Kidney (tissue), 14 donors: ENCODE data around the gene SORT1. TPM values are rescaled to one million over a fixed set of nuclear protein-coding genes. Genes with fewer than 3 reads are reported as not detected.
"Not testable (repeated sequence)": the region's sequence is repeated elsewhere in the genome, so short reads cannot be mapped to it uniquely, and the experiment has no call there.

ENCODE experiments used
- DNase-seq, 5 donors: peaks; one replicate each; pipeline ENCODE4 v3.0.0-alpha.2; 2013 to 2020
- FAIRE-seq: peaks from 2 replicates; lab custom pipeline; 2012; peaks lifted over from hg19 to GRCh38; lab: Jason Lieb, UNC
- H3K27ac ChIP-seq, 2 donors: one replicate each; pipeline ENCODE4 v1.7.0; 2013; ENCODE audit warnings: low read depth in 2 of 2, low read length in 2 of 2, inconsistent platforms in 1 of 2
- H3K27me3 ChIP-seq: one replicate; pipeline ENCODE4 v1.7.1; 2013; ENCODE audit warnings: low read length, inconsistent platforms; ENCODE audit not compliant: control insufficient read depth, insufficient read depth
- H3K36me3 ChIP-seq, 3 donors: one replicate each; pipeline versions ENCODE4 v1.7.0 to v1.7.1; 2013; ENCODE audit warnings: low read length in 3 of 3, control low read depth in 1 of 3, inconsistent platforms in 1 of 3; ENCODE audit not compliant: insufficient read depth in 3 of 3, control insufficient read depth in 2 of 3
- H3K4me1 ChIP-seq, 3 donors: one replicate each; pipeline versions ENCODE4 v1.7.0 to v1.7.1; 2013; ENCODE audit warnings: low read length in 3 of 3, inconsistent platforms in 1 of 3, low read depth in 1 of 3; ENCODE audit not compliant: control insufficient read depth in 2 of 3, insufficient read depth in 2 of 3
- H3K4me3 ChIP-seq, 3 donors: one replicate each; pipeline versions ENCODE4 v1.7.0 to v1.8.1; 2013; ENCODE audit warnings: low read length in 3 of 3, control low read depth in 1 of 3, inconsistent platforms in 1 of 3
- H3K9ac ChIP-seq, 3 donors: one replicate each; pipeline versions ENCODE4 v1.7.0 to v1.7.1; 2013; ENCODE audit warnings: low read length in 3 of 3, control low read depth in 1 of 3, inconsistent platforms in 1 of 3
- H3K9me3 ChIP-seq, 3 donors: one replicate each; pipeline versions ENCODE4 v1.7.0 to v1.7.1; 2013; ENCODE audit warnings: low read length in 3 of 3, control low read depth in 1 of 3, inconsistent platforms in 1 of 3; ENCODE audit not compliant: control insufficient read depth in 2 of 3, insufficient read depth in 1 of 3
- intact Hi-C: fragments of 100-400 bp; cut with DNase I; formaldehyde crosslinking; loops from one replicate; pipeline ENCODE4 v1.11.1; 2022
- polyA plus RNA-seq: library from polyadenylated mRNA; stranded (reverse); fragments of 350-450 nt; fragmentation: Illumina TruSeq; extraction: RNeasy Lipid Tissue Mini Kit (QIAGEN cat#74804); gene quantifications from one replicate; pipeline ENCODE4 v1.2.3, GENCODE V29; 2014; ENCODE audit warnings: low read depth, low replicate concordance; ENCODE audit not compliant: insufficient read depth
- total RNA-seq: library from RNA; stranded (reverse); fragmentation: NEBNext Ultra II Directional; extraction: Animal tissue kit (Norgen Biotek cat#: 25700); gene quantifications from one replicate; pipeline ENCODE4 v1.2.1, GENCODE V29; 2021
- TF ChIP-seq, protein P1 (sequence below): IDR thresholded peaks from 3 replicates; pipeline ENCODE4 v1.5.1; 2012; ENCODE audit warnings: mild to moderate bottlenecking, moderate library complexity, borderline replicate concordance; ENCODE audit not compliant: insufficient read depth; ENCODE audit errors: extremely low read depth
- donor health status: control.
- donor health status: control.
- donor health status: control.
- donor health status: control.
- donor health status: control.
- donor health status: DM: yes; HTN: yes; CAD: no.
- donor health status: Normal renal cell carcinoma (clear cell type).

The SORT1 gene
- total and polyA plus RNA-seq, 2 donors from 2014 or later = 33.5 to 169 TPM

DNA sequence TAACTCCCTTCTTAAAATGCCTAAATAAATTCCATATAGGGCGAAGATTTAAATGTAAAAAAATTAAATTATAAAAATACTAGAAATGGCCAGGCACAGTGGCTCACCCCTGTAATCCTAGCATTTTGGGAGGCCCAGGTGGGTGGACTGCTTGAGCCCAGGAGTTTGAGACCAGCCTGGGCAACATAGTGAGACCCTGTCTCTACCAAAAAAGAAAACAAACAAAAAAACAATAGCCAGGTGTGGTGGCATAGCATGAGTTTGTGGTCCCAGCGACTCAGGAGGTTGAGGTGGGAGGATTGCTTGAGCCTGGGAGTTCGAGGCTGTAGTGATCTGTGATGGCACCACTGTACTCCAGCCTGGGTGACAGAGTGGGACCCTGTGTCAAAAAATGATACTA lies 17.8 kb downstream of the SORT1 start:
- DNase-seq = no peak
- Histone ChIP-seq H3K27ac (no peak overlapping the region), H3K4me1 (peaks cover 0 to 4% (median 0%) of the 10 kb centered on the region in 3 donors), H3K36me3 (no peaks in the 10 kb centered on the region), H3K9ac (no peak overlapping the region), H3K4me3 (no peak overlapping the region), H3K9me3 (no peaks in the 10 kb centered on the region), H3K27me3 (no peaks in the 10 kb centered on the region)
- TF ChIP-seq, protein P1, sequence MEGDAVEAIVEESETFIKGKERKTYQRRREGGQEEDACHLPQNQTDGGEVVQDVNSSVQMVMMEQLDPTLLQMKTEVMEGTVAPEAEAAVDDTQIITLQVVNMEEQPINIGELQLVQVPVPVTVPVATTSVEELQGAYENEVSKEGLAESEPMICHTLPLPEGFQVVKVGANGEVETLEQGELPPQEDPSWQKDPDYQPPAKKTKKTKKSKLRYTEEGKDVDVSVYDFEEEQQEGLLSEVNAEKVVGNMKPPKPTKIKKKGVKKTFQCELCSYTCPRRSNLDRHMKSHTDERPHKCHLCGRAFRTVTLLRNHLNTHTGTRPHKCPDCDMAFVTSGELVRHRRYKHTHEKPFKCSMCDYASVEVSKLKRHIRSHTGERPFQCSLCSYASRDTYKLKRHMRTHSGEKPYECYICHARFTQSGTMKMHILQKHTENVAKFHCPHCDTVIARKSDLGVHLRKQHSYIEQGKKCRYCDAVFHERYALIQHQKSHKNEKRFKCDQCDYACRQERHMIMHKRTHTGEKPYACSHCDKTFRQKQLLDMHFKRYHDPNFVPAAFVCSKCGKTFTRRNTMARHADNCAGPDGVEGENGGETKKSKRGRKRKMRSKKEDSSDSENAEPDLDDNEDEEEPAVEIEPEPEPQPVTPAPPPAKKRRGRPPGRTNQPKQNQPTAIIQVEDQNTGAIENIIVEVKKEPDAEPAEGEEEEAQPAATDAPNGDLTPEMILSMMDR = no peak
- no peak for FAIRE-seq
- intact Hi-C loops = no loop called here

DNA sequence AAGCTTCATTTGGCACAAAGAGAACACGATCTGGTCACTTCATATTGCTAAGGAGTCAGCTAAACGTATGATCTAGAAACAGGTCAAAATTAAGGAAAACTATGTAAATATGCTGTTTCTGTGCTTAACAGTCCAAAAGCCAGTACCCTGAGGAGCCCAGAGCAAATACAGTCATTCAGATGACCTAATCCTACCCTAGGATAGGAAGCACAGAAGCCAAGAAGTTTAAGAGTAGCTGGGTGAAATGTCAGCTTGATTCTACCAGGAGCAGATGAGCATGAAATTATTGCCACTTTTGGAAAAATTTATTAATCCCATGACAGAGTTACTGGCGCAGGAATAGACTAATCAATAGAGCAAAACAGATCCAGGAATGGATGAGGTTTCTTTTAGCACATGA lies 18.3 kb downstream of the SORT1 start:
- DNase-seq (no peak), FAIRE-seq (no peak)
- Histone ChIP-seq H3K27me3 (no peaks in the 10 kb centered on the region), H3K4me3 (no peak overlapping the region), H3K27ac (no peak overlapping the region), H3K36me3 (no peaks in the 10 kb centered on the region), H3K9me3 (no peaks in the 10 kb centered on the region), H3K4me1 (peaks cover 0 to 4% (median 0%) of the 10 kb centered on the region in 3 donors), H3K9ac (no peak overlapping the region)
- intact Hi-C loops = no loop called here
- TF ChIP-seq, protein P1 = no peak

GRCh38 chr1:109377698-109378097 lies 20.0 kb downstream of the SORT1 start:
- DNase-seq (no peak), FAIRE-seq (no peak)
- H3K9ac ChIP-seq = no peak overlapping the region
- H3K27ac ChIP-seq = no peak overlapping the region
- no peaks in the 10 kb centered on the region for H3K27me3 ChIP-seq
- intact Hi-C loops = no loop called here
- no peaks in the 10 kb centered on the region for H3K9me3 ChIP-seq
- H3K4me1 ChIP-seq = peaks cover 0 to 13% (median 5%) of the 10 kb centered on the region in 3 donors
- no peak overlapping the region for H3K4me3 ChIP-seq
- TF ChIP-seq, protein P1 = no peak
- H3K36me3 ChIP-seq = no peaks in the 10 kb centered on the region

- H3K4me3 ChIP-seq, H3K9ac ChIP-seq, H3K27me3 ChIP-seq, H3K36me3 ChIP-seq, H3K27ac ChIP-seq, FAIRE-seq, intact Hi-C loops, H3K9me3 ChIP-seq, DNase-seq: not testable (repeated sequence)
- H3K4me1 ChIP-seq = peaks cover 0 to 16% (median 14%) of the 10 kb centered on the region in 3 donors
Observed at GRCh38 chr1:109373696-109374095, 24.0 kb downstream of the SORT1 start.
